Measurements from ENCODE around the gene ATXN1. TPM values are rescaled to one million over a fixed set of nuclear protein-coding genes. Genes with fewer than 3 reads are reported as not detected.
A peak's percentile ranks its signal among the peaks of the same experiment; 100 is the strongest.

The ATXN1 gene
- total and polyA plus RNA-seq, 7 donors = 1.3 to 50.9 (median 21.6) TPM

DNA sequence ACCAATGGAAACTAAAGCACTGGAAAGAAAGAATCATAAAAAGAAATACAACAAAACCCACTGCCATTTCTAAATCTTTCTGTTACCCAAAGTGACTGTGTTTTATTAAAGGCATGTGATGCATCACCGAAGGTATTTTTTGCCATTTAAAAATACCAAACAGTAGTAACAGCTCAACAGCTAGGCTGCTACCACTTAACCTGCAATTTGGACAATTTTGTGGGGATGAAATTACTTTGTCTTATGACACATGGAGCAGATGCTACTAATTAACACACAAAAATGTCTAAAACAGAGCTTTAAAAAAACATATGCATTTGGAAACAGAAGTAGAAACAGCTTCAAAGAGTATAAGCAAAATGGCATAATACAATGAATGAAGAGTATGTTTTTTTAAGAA lies 97.4 kb downstream of the ATXN1 start:
- intact Hi-C loops (cut with DNase I) = no loop called here
- ATAC-seq = no peak

DNA sequence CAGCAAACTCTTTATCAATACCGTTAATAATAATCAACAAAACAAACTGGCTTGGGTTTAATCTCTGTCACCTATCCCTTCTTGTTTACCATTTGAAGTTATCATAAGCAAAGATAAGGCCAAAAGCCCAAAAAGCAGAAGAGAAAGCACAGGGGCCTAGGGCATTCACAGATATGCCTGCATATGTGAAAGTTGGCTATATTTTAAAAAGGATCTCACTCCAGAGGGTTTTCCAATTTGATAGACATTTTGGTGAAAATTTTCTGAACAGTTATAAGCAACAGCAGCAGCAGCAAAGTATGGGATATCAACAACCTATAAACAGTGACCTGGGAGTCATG lies 101.1 kb downstream of the ATXN1 start:
- intact Hi-C loops (cut with DNase I) = no loop called here
- H3K9me3 ChIP-seq = peaks cover 5% of the 10 kb centered on the region
- no peaks in the 10 kb centered on the region for H3K27me3 ChIP-seq (ENCODE audit: insufficient read depth in 3 of 3, low read length in 2 of 3)
- H3K27ac ChIP-seq = no peak overlapping the region
- TF ChIP-seq, protein P1, sequence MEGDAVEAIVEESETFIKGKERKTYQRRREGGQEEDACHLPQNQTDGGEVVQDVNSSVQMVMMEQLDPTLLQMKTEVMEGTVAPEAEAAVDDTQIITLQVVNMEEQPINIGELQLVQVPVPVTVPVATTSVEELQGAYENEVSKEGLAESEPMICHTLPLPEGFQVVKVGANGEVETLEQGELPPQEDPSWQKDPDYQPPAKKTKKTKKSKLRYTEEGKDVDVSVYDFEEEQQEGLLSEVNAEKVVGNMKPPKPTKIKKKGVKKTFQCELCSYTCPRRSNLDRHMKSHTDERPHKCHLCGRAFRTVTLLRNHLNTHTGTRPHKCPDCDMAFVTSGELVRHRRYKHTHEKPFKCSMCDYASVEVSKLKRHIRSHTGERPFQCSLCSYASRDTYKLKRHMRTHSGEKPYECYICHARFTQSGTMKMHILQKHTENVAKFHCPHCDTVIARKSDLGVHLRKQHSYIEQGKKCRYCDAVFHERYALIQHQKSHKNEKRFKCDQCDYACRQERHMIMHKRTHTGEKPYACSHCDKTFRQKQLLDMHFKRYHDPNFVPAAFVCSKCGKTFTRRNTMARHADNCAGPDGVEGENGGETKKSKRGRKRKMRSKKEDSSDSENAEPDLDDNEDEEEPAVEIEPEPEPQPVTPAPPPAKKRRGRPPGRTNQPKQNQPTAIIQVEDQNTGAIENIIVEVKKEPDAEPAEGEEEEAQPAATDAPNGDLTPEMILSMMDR (IDR thresholded peaks at IDR 0.05) = no peak
- no peaks in the 10 kb centered on the region for H3K36me3 ChIP-seq (ENCODE audit: insufficient read depth in 1 of 2, low read depth in 1 of 2)
- ATAC-seq = no peak
- H3K4me1 ChIP-seq = peaks cover 13% of the 10 kb centered on the region
- no peak overlapping the region for H3K4me3 ChIP-seq
- WGBS, 3 donors = 87 to 97% (median 91%) methylated on average over 1 of the region's 1 CpG
- DNase-seq = no peak

More for the DNA sequence above, 97.4 kb downstream of the ATXN1 start:
- Histone ChIP-seq H3K27ac (no peak overlapping the region), H3K4me3 (no peak overlapping the region), H3K9me3 (peaks cover 5% of the 10 kb centered on the region), H3K36me3 (ENCODE audit: insufficient read depth in 1 of 2, low read depth in 1 of 2) (no peaks in the 10 kb centered on the region), H3K27me3 (ENCODE audit: insufficient read depth in 3 of 3, low read length in 2 of 3) (no peaks in the 10 kb centered on the region), H3K4me1 (peaks cover 23% of the 10 kb centered on the region)
- WGBS, 3 donors = 77 to 94% (median 94%) methylated on average over 1 of the region's 1 CpG
- DNase-seq = no peak
- TF ChIP-seq, protein P1 (IDR thresholded peaks at IDR 0.05) = no peak

DNA sequence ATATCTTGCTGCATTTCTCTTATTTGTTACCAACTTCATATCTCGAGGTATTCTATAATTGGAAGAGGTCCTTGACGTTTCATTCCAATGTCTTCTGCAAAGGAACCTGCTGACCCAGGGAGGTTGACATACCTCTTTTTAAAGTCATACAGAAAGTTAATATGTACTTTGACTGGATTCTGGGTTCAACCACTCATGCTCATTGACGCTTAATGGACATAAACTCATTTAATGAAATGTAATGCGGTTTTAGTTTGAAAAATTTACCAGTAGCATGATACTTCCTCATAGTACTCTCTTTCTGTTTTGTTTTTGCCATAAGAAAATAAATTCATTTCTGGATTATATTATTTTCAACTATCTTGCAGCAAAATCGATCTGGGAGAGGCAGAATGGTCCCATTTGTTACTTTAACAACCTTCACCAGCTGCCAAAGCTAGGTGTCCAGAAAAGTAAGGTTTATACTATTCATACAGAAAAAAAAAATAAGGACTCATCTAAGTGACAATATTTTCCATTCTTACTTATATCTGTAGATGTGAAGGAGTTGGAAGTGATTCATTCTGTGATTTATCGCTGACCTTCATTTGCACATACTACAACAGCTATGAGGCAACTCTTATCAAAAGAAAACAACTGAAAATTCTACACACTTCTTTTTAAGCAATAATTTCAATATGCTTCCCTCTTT lies 101.6 kb downstream of the ATXN1 start:
- Histone ChIP-seq H3K36me3 (ENCODE audit: insufficient read depth in 1 of 2, low read depth in 1 of 2) (no peaks in the 10 kb centered on the region), H3K27ac (peak overlapping the region; percentile 62), H3K9me3 (peaks cover 5% of the 10 kb centered on the region), H3K4me3 (no peak overlapping the region), H3K27me3 (ENCODE audit: insufficient read depth in 3 of 3, low read length in 2 of 3) (no peaks in the 10 kb centered on the region), H3K4me1 (peaks cover 13% of the 10 kb centered on the region)
- intact Hi-C loops (cut with DNase I) = no loop called here
- TF ChIP-seq, protein P1 (IDR thresholded peaks at IDR 0.05) = no peak
- DNase-seq = no peak
- no peak for ATAC-seq
- WGBS, 3 donors = 62 to 76% (median 67%) methylated on average over 6 of the region's 6 CpGs

DNA sequence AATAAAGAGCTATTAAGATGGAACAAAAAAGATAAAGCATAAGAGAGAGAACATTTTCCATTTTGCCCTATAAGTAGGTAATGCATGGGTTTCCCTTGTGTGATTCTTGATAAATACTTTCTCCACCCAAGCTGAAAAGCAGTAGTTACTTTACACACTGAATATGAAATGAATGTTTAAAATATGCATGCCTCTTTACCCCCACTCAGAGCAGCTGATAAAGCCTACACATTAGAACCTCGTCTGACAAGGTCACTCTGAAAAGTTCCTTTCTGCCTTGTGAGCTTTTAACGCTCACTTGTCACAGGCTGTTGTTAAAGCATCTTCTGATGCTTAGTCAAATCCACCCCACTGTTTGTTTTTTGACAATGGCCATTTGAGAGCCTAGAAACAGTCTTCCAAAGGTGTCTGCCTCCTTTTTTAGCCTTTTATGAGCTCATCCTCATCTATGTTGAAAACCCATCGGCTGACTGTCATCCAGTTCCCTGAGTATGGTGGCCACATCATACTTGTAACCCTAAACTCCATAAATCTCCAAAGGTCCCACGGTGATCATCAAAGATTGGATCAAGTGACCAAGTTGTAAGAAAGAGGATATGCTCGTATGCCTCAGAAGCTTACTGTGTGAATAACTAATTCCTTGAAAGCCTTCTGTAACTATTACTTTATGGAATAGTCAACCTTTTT lies 102.8 kb downstream of the ATXN1 start:
- intact Hi-C loops (cut with DNase I) = no loop called here

More for the DNA sequence above, 102.8 kb downstream of the ATXN1 start:
- Histone ChIP-seq H3K9me3 (peaks cover 5% of the 10 kb centered on the region), H3K27me3 (ENCODE audit: insufficient read depth in 3 of 3, low read length in 2 of 3) (no peaks in the 10 kb centered on the region), H3K4me1 (peaks cover 16% of the 10 kb centered on the region), H3K4me3 (no peak overlapping the region), H3K27ac (peak overlapping the region; percentile 62), H3K36me3 (ENCODE audit: insufficient read depth in 1 of 2, low read depth in 1 of 2) (no peaks in the 10 kb centered on the region)
- ATAC-seq = peak; percentile 95 to 98 (median 97)
- 30 to 45% (median 31%) methylated on average over 5 of the region's 5 CpGs for WGBS, 3 donors
- TF ChIP-seq, protein P1 (IDR thresholded peaks at IDR 0.05) = no peak
- DNase-seq = no peak

Data from psoas muscle (tissue), 8 donors.